Measurements from ENCODE around the gene WDR4. TPM values are rescaled to one million over a fixed set of nuclear protein-coding genes. Genes with fewer than 3 reads are reported as not detected.
"Not testable (repeated sequence)": the region's sequence is repeated elsewhere in the genome, so short reads cannot be mapped to it uniquely, and the experiment has no call there.

Gene WDR4
- total and polyA plus RNA-seq, 12 donors: 3.7 to 9.8 (median 4.5) TPM

GRCh38 chr21:42918291-42918690 lies 39.0 kb upstream of the WDR4 start:
- no peak overlapping the region for H3K4me3 ChIP-seq
- peaks cover 0 to 2% (median 0%) of the 10 kb centered on the region in 9 donors for H3K4me1 ChIP-seq
- no peak for DNase-seq
- intact Hi-C loops (cut with DNase I): loop anchor here in 1 of 10 donors (10.0 kb wide), 1 partner anchor 727 kb away; no protein-coding TSS in a partner anchor
- no peak for ATAC-seq
- H3K27ac ChIP-seq: no peak overlapping the region
- H3K36me3 ChIP-seq: peaks cover 0 to 10% (median 0%) of the 10 kb centered on the region in 9 donors
- WGBS, 2 donors: 92 to 97% methylated on average over 6 of the region's 6 CpGs
- no peaks in the 10 kb centered on the region for H3K9me3 ChIP-seq
- no peak for TF ChIP-seq CTCF (IDR thresholded peaks at IDR 0.05)
- no peaks in the 10 kb centered on the region for H3K27me3 ChIP-seq

- H3K4me3 ChIP-seq: no peak overlapping the region
- no peaks in the 10 kb centered on the region for H3K9me3 ChIP-seq
- DNase-seq (no peak), ATAC-seq (peak in 3 of 8 donors; percentile 7 to 32 (median 32))
- intact Hi-C loops (cut with DNase I): loop anchor here in 1 of 10 donors (10.0 kb wide), 1 partner anchor 731 kb away; no protein-coding TSS in a partner anchor
- H3K27ac ChIP-seq: no peak overlapping the region
- H3K36me3 ChIP-seq: peaks cover 0 to 56% (median 21%) of the 10 kb centered on the region in 9 donors
- WGBS, 2 donors: 72 to 89% methylated on average over 7 of the region's 7 CpGs
- H3K4me1 ChIP-seq: no peaks in the 10 kb centered on the region
- H3K27me3 ChIP-seq: no peaks in the 10 kb centered on the region
- no peak for TF ChIP-seq CTCF (IDR thresholded peaks at IDR 0.05)
These were observed 34.1 kb upstream of the WDR4 start for GRCh38 chr21:42913476-42913875.

- H3K4me3 ChIP-seq, H3K27ac ChIP-seq, H3K9me3 ChIP-seq, H3K4me1 ChIP-seq, DNase-seq, ATAC-seq, H3K27me3 ChIP-seq: not testable (repeated sequence)
- H3K36me3 ChIP-seq: peaks cover 0 to 72% (median 23%) of the 10 kb centered on the region in 9 donors
- 94 to 96% methylated on average over 6 of the region's 6 CpGs for WGBS, 2 donors
- intact Hi-C loops (cut with DNase I): loop anchor here in 1 of 10 donors (10.0 kb wide), 1 partner anchor 733 kb away; no protein-coding TSS in a partner anchor
These were observed 32.6 kb upstream of the WDR4 start for GRCh38 chr21:42911920-42912319.

GRCh38 chr21:42908484-42908883 lies 29.1 kb upstream of the WDR4 start:
- not testable (repeated sequence) for H3K4me1 ChIP-seq
- peaks cover 0 to 98% (median 39%) of the 10 kb centered on the region in 9 donors for H3K36me3 ChIP-seq

GRCh38 chr21:42906233-42906632 lies 26.9 kb upstream of the WDR4 start:
- ATAC-seq (no peak), DNase-seq (no peak)
- intact Hi-C loops (cut with DNase I): loop anchor here in 1 of 10 donors (10.0 kb wide), 1 partner anchor 61 kb away; no protein-coding TSS in a partner anchor
- H3K4me3 ChIP-seq: no peak overlapping the region
- 96 to 98% methylated on average over 16 of the region's 16 CpGs for WGBS, 2 donors
- H3K4me1 ChIP-seq: peaks cover 0 to 5% (median 0%) of the 10 kb centered on the region in 9 donors
- no peak overlapping the region for H3K27ac ChIP-seq
- no peaks in the 10 kb centered on the region for H3K27me3 ChIP-seq
- TF ChIP-seq CTCF (IDR thresholded peaks at IDR 0.05): no peak
- no peaks in the 10 kb centered on the region for H3K9me3 ChIP-seq
- H3K36me3 ChIP-seq: peaks cover 0 to 100% (median 41%) of the 10 kb centered on the region in 9 donors

More at GRCh38 chr21:42908484-42908883, 29.1 kb upstream of the WDR4 start:
- H3K9me3 ChIP-seq, ATAC-seq, H3K27me3 ChIP-seq, DNase-seq, H3K27ac ChIP-seq, H3K4me3 ChIP-seq: not testable (repeated sequence)
- 88 to 90% methylated on average over 9 of the region's 9 CpGs for WGBS, 2 donors
- intact Hi-C loops (cut with DNase I): loop anchor here in 1 of 10 donors (10.0 kb wide), 1 partner anchor 64 kb away; no protein-coding TSS in a partner anchor

Data from heart right ventricle (tissue), 16 donors.